Activated CD4-positive, alpha-beta T cell treated with anti-CD3 and anti-CD28 coated beads, Interleukin-2, amount 50 U/mL, for 4 hours (primary cell): ENCODE data around the gene FHL1.
"Not testable (repeated sequence)": the region's sequence is repeated elsewhere in the genome, so short reads cannot be mapped to it uniquely, and the experiment has no call there.

Experiments
- DNase-seq, 2 experiments: peaks; one replicate each; pipeline ENCODE4 v3.0.0-alpha.2; 2020

The FHL1 gene

GRCh38 chrX:136147315-136147901 lies at the start of gene FHL1:
TSS of gene FHL1 (plus strand) at chrX:136147533.
- DNase-seq = peak; percentile 36 to 43

GRCh38 chrX:136097871-136098805 lies 49.2 kb upstream of the FHL1 start:
- DNase-seq = no peak

- DNase-seq = no peak
Measured at GRCh38 chrX:136104936-136105335, 42.4 kb upstream of the FHL1 start.

GRCh38 chrX:136106920-136107528 lies 40.3 kb upstream of the FHL1 start:
- no peak for DNase-seq

- not testable (repeated sequence) for DNase-seq
Measured at GRCh38 chrX:136108905-136109304, 38.4 kb upstream of the FHL1 start.

- DNase-seq = no peak
Measured at GRCh38 chrX:136112286-136112685, 35.0 kb upstream of the FHL1 start.

- no peak for DNase-seq
Measured at GRCh38 chrX:136112778-136113177, 34.6 kb upstream of the FHL1 start.

GRCh38 chrX:136115126-136115903 lies 32.0 kb upstream of the FHL1 start:
- no peak for DNase-seq

- no peak for DNase-seq
Measured at GRCh38 chrX:136115904-136116297, 31.4 kb upstream of the FHL1 start.

GRCh38 chrX:136121788-136122187 lies 25.5 kb upstream of the FHL1 start:
- no peak for DNase-seq

- no peak for DNase-seq
Measured at GRCh38 chrX:136122207-136122606, 25.1 kb upstream of the FHL1 start.

- no peak for DNase-seq
Measured at GRCh38 chrX:136125106-136125505, 22.2 kb upstream of the FHL1 start.

GRCh38 chrX:136126371-136126770 lies 21.0 kb upstream of the FHL1 start:
- no peak for DNase-seq

GRCh38 chrX:136126872-136127406 lies 20.4 kb upstream of the FHL1 start:
- DNase-seq = no peak

GRCh38 chrX:136128743-136129142 lies 18.6 kb upstream of the FHL1 start:
- no peak for DNase-seq

GRCh38 chrX:136130931-136131833 lies 16.2 kb upstream of the FHL1 start:
- no peak for DNase-seq

GRCh38 chrX:136138939-136139338 lies 8.4 kb upstream of the FHL1 start:
- DNase-seq = no peak

GRCh38 chrX:136141569-136141968 lies 5.8 kb upstream of the FHL1 start:
- DNase-seq = no peak

- no peak for DNase-seq
Measured at GRCh38 chrX:136142592-136142991, 4.7 kb upstream of the FHL1 start.

- DNase-seq = no peak
Measured at GRCh38 chrX:136143711-136144110, 3.6 kb upstream of the FHL1 start.

- peak; percentile 15 to 25 for DNase-seq
Measured at GRCh38 chrX:136146614-136147314, 569 bp upstream of the FHL1 start.
